Stimulated activated CD8-positive, alpha-beta memory T cell treated with anti-CD3 and anti-CD28 coated beads, Interleukin-7, amount 100 ng/mL, for 1 hour (primary cell): ENCODE measurements around the gene PPP1R12B.
"Not testable (repeated sequence)": the region's sequence is repeated elsewhere in the genome, so short reads cannot be mapped to it uniquely, and the experiment has no call there.

ENCODE experiments used
- DNase-seq, 2 donors: peaks; one replicate each; pipeline ENCODE4 v3.0.0-alpha.2; 2020; ENCODE audit warnings: low read depth in 2 of 2

Gene PPP1R12B

DNA sequence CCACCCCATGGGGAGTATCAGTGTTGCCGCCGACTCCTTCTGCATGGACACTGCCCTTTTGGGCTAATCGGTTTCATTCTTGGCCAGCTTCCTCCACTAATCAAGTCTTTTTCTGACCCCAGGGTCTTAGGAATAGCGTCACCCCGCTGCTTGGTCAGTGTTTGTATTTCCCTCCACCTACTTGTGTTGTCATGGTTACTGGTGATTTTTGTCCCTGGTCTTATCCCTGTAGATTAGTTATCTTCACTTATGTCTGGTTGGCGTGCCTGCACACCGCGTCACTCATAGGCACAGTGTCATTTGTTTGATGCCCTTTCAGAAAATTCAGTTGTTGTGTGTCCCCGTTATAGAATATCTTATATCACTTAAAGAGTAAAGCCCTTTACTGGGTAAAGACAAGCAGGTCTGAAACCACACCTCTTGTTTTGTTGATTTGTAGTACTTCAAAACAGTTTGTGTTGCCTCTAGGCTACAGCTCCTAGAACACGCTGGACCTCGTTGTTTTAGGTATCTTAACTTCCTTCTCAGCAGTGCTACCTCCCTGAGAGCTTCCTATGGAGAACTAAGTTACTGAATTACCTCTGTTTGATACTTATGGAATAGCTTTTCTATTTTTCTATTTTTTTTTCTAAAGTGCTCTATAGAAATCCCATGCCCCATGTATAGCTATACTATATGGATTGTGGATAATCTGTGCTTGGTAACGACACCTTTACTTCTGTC lies 868 bp downstream of the PPP1R12B start:
- DNase-seq, result no peak

DNA sequence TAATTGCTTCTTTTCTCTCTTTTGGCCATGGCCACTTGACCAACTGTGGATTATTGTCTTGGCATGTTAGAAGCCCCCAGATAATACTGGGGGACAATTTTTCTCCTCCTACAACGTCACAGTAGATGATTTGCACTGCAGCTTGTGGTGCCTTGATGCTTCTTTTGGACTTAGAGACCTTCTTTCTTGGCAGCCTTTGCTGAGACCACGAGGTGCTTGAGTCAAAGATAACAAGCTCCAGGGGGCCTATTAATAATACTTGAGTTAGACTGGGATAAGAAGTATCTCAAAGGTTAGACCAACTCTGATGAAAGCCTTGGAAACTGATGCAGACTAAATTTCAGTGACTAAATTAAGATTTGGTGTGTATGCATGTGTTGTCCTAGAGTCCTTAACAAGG lies 3.2 kb downstream of the PPP1R12B start:
- no peak for DNase-seq

DNA sequence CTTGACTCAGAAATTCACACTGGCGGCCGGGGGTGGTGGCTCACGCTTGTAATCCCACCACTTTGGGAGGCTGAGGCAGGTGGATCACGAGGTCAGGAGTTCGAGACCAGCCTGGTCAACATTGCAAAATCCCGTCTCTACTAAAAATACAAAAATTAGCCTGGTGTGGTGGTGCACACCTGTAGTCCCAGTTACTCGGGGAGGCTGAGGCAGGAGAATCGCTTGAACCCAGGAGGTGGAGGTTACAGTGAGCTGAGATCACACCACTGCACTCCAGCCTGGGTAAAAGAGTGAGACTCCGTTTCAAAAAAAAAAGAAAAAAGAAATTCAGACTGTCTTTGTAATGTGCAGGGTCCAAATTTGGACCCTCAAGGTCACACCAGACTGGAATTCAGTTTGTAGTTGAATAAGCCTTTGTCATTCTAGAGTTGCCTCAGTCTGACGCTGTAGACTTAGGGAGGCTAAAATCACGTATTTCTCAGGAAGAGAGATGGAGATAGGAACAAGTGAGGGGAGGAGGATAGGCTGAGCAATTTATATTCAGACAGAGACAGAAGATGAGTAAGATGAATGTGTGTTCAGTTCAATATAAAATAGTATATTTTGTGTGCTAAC lies 4.2 kb downstream of the PPP1R12B start:
- not testable (repeated sequence) for DNase-seq

DNA sequence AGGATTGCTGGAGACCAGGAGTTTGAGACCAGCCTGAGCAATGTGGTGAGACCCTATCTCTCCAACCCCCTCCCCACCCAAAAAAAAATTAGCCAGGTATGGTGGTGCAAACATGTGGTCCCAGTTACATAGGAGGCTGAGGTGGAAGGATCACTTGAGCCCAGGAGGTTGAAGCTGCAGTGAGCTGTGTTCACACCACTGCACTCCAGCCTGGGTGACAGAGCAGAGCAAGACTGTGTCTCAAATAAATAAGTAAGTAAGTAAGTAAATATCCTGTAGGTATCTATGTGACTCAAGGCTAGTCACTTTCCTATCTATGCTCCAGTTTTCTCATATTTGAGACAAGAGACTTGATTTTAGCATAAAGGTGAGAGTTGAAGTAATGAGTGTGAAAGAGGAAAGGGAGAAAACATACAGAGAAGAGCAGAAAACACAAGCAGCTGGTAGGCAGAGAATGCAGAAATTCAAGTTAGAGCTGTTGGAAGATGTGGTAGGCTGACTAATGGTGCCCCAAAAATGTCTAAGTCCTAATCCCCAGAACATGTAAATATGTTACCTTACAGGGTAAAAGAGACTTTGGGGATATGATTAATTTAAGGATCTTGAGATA lies 7.5 kb downstream of the PPP1R12B start:
- no peak for DNase-seq

DNA sequence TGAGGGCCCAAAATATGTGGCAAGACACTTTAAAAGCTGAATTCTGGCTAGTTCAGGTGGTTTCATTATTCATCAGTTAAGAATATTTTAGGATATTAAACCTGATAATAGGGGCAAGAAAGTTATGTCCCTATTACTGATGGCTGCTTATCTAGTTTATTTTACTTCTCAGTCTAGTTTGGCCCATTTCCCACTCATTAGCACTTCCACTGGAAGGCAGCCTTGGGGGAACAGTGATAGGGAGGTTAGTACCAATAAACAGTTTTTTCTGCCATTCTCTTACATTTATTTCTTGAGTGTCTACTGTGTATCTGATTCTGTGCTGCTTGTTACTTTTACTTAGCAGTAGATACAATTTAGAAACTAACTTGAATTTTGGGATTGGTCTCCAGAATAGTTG lies 9.0 kb downstream of the PPP1R12B start:
- DNase-seq, result no peak

DNA sequence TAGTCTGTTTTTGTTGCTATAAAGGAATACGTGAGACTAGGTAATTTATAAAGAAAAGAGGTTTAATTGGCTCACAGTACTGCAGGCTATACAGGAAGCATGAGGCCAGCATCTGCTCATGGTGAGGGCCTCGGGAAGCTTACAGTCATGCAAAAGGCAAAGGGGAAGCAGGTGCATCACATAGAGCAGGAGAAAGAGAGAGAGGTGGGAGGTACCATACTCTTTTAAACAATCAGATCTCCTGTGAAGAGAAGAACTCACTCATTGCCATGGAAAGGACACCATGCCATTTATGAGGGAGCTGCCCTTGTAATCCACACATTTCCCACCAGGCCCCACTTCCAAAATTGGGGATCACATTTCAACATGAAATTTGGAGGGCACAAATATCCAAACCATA lies 12.7 kb downstream of the PPP1R12B start:
- no peak for DNase-seq

DNA sequence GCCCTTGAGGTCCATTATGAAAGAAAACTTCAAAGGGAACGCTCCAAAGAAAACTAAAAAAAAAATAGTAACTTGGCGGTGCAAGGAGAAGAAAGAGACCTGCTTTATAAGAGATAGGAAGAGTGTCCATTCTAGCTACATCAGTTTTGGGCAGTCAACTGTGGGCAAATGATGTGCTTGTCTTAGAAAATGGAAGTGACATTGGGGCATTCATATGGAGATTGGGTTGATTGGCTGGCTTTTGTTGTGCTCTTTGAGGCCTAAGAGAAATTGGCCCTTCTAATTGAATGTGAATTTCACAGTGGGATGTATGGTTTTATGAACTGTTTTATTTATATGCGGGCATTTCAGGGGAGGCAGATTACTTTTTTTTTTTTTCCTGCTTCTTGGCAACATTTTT lies 13.2 kb downstream of the PPP1R12B start:
- no peak for DNase-seq

DNA sequence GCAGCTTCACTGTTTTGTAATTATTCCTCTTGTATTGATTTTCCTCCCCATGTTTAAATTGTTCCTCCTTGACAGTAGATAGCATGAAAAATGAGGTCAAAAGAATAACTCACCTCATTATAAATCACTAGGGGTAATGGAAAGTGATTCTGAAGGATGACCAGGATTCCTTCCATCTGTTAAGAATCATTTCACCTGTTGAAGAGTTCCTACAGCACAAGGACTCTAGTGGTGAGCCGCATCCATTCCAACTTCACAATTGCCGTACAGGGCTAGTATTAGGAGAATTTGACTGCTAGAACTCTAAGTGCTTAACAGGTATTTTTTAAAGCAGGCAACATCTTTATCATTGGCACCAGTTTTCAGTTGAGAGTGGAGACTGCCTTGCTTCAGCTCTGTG lies 13.7 kb downstream of the PPP1R12B start:
- no peak for DNase-seq

DNA sequence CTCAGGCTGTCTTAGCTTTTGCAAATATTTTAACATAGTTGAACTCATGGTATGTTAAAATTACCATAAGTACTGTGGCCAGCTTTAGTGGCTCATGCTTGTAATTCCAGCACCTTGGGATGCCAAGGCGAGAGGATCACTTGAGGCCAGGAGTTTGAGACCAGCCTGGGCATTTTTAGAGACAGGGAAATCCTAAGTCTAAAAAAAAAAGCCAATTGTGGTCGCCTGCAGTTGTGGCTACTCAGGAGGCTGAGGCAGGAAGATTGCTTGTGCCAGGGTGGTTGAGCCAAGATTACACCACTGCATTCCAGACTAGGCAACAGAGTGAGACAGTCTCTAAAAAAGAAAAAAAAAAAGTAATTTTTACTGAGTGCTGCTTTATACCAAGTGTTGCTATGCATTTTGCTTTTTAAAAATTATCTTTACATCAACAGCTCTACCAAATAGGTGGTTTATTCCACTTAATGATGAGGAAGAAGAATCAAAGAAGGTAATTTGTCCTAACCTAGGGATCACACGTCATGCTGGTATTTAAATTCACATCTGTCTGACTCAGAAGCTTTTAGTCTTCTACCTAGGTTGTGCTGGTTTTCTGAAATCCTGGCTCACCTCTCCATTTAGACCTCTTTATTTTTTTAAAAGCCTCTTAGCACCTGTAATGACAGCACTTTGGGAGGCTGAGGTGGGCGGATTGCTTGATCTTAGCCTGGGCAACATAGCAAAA lies 16.8 kb downstream of the PPP1R12B start:
- DNase-seq, result no peak

DNA sequence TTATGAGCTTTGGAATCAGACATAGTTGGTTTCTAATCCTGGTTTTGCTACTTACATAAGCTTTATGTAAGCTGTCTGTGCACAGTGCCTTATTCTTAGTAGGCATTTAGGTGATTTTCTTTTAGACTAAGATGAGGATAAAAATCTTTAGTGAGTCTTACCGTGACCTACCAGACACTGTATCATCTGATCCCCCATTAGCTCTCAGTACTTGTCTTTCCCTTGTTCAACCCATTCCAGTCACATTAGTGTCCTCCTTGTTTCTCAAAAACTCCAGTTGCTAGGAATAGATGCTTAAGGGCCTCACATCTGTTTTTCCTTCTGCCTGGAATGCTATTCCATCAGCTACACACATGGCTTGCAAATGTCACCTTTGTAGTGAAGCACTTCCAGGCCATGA lies 18.8 kb downstream of the PPP1R12B start:
- no peak for DNase-seq

DNA sequence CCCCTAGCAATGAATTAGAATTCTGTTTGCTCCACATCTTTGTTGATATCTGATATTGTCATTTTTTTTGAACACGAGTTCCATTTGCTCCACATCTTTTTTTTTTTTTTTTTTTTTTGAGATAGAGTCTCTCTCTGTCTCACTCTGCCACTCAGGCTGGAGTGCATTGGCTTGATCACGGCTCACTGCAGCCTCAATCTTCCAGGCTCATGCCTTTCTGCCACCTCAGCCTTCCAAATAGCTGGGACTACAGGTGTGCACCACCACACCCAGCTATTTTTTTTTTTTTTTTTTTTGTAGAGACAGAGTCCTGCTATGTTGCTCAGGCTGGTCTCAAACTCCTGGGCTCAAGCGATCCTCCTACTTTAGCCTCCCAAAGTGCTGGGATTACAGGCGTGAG lies 22.4 kb downstream of the PPP1R12B start:
- DNase-seq, result not testable (repeated sequence)

DNA sequence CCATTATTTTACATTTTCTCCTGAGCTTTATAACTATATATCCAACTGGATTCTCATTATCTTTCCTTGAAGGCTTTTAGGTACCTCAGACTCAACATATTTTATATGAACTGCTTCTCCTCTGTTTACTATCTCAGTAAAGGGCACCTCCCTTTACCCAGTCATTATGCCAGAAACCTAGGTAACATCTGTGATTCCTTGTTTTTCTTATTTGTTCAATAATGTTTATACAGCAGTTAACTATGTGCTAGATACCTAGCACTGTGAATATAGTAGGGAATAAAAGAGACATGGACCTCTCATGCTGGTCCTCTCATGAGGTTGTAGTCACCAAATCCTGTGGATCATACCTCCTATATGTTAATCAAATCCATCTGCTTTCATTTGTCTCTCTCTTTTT lies 25.6 kb downstream of the PPP1R12B start:
- no peak for DNase-seq

DNA sequence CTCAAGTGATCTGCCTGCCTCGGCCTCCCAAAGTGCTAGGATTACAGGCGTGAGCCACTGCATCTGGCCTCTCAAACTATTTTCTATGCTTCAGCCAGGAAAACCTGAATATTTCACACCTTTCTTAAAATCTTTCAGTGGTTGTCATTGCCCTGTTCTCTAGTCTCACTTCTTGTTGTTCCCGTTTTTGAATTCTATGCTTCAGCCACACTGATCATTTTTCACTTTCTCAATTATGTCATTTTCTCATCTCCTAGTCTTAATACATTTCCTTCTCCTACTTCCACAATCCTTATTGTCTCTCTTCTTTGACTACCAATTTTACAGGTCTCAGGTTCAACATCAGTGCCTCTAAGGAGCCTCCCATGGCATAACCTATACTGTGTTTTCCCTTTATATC lies 26.7 kb downstream of the PPP1R12B start:
- DNase-seq, result not testable (repeated sequence)

DNA sequence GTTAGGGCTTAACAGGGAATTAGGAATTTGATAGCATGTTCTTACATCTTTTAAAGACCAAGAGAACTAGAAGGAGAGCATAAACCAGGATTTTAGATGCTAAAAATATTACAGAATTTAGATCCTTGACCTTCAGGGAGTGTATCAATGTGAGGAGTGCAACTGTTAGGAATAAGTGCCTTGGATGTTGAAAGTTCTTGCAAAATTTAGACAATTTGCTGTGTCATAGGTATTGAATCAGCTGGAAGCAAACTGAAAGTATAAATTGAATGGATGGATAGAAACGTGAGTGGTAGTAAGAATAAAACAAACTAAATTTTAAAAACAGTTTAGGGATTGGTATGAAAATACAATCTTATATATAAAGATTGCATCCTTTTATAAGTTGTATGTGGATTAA lies 27.7 kb downstream of the PPP1R12B start:
- DNase-seq, result no peak

DNA sequence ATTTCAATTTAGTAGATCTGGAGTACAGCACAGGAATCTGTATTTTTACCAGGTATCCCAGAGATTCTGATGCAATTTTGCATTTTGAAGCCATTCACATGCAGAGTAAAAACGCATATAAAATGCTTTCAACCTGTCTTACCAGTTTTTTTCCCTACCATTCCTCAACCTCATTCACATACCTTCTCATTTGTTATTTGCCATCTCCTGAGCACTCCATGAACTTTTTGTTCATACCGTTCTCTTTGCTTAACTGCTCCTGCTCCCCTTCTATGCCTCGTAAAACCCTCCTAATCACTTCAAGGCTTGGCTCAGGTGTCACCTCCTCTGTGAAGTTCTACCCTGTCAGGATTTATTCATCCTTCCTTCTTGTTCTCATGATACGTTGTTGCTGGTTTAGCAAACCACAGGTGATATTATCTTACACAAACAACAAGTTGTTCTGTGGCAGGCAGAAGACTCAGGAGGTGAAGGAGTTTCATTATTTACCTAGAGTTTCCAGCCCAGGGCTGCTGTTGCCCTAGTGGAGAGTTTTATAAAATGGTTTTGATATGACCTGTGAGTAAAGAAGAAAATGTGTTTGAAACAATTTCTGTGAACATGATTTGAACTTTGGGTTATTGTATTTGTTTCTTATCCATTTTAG lies 31.5 kb downstream of the PPP1R12B start:
- not testable (repeated sequence) for DNase-seq

DNA sequence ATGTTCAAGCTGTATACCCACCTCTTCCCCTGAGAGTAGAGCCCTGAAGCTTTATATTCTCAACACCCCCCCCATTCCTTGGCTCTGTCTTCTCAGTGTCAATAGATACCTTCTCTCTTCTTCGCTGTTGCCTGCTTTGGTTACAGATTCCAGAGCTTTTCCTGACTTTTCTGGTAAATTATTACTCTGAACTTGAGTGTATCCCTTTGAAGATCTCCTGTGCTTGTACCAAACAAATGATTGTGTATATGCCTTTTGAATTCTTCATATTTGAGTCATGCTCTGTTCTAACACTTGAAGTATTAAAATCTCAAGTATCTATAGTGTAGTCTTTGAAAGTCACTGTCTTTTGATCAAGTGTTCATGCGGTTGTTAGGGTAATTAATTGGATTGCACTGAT lies 32.0 kb downstream of the PPP1R12B start:
- not testable (repeated sequence) for DNase-seq

DNA sequence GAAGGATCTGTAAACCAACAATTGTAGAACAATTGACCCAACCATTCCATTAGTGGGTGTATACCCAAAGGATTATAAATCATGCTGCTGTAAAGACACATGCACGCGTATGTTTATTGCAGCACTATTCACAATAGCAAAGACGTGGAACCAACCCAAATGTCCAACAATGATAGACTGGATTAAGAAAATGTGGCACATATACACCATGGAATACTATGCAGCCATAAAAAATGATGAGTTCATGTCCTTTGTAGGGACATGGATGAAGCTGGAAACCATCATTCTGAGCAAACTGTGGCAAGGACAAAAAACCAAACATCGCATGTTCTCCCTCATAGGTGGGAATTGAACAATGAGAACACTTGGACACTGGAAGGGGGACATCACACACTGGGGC lies 33.4 kb downstream of the PPP1R12B start:
- DNase-seq, result not testable (repeated sequence)

DNA sequence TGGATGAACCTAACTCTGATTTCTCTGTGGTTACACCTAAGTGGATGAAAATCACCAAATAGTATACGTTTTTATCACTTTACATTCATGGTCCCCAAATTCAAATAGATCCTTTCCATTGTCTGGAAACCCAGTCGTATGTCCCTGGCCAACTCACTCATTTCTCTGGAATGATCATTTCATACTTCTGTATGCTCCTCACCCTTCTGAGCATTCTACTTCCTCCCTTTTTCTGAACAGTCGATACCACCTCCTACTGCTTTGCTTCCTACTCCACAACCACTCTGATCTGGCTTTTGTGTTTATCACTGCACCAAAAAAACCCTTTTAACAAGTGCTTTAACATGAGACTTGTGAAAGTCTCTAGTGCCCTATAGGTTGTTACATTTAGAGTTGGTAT lies 47.3 kb downstream of the PPP1R12B start:
- not testable (repeated sequence) for DNase-seq

DNA sequence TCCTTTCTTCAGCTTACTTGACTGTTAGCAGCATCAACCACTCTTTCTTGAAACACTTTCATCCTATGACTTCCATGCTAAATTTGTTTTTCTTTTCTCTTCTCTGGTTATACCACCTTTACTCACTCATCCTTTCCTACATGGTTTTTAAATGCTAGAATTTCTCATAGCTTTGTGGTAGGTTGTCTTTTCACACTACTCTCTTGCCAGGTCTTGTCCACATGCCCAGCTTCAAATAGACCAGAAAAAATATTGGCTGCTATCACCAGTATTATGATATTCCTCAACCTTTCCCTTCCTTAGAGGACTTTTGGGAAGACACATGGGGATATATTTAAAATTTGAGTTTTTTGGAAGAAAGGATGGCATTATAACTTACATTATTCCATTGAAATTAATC lies 48.8 kb downstream of the PPP1R12B start:
- no peak for DNase-seq

DNA sequence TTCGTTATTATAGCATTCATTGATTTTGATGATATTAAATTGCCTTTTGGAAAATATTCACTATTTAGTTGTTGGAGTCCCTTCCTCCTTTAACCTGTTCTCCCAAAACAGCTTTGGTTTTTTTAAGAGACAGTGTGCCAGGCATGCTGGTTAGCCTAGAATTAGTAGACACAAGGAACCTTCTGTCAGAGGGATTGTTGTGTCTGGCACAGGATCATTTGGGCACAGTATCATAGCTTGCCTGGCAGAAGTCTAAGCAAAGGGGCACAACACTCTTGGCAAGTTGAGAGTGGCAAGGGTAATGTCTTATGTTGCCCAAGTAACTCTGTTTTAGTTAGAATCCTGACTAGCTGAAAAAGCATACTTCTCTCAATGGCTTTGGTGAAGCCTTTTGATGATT lies 49.9 kb downstream of the PPP1R12B start:
- DNase-seq, result not testable (repeated sequence)

DNA sequence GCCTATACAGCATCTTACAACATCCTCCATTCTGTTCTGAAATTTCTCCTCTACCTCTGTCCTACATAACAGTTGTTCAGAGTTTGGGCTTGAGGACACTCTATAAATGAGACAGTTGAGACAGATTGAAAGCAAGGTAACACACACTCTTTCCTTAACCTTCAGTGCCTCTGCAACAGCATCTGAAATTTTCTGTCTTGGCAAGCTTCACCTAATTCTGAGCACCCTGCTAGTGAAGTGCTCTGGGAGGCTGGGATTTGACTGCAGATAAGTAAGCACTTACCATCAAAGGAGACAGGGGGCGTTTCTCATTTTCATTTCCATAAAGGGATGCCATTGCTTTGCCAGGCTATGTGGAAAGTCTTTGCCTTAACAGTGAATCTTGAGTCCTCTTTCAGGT lies 53.3 kb downstream of the PPP1R12B start:
- DNase-seq, result not testable (repeated sequence)

DNA sequence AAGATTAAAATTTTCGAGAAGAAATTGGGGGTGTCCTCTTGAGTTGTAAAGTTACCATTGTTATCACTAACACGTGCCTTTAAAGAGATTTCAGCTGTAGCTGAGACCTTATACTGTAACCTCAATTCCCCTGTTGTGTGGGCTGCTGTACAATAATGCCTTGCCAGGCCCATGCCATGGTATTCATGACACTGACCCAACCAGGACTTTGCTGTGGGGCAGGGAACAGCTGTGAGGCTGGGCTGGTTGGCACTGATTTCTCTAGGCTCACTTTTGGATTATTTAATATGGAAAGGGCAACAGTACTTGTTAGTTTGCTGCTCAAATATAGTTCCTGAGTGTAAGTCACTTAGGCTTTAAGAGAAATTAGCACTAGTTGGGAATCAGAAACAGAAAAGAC lies 54.9 kb downstream of the PPP1R12B start:
- DNase-seq, result not testable (repeated sequence)
